GM23338 (cell line): Measurements from ENCODE around the gene MICAL2. TPM values are rescaled to one million over a fixed set of nuclear protein-coding genes. Genes with fewer than 3 reads are reported as not detected.
A peak's percentile ranks its signal among the peaks of the same experiment; 100 is the strongest.

Experiments
- ATAC-seq: fragments of 200-7000 bp; cut with Tn5 transposase; 3 replicates; pipeline ENCODE4 v1.9.1; 2020
- DNase-seq: peaks from one replicate; pipeline ENCODE4 v3.0.0-alpha.2; 2015; ENCODE audit warnings: low spot score
- H2AFZ ChIP-seq: fragments of 200-600 bp; sonication (generic); 2 replicates; pipeline ENCODE4 v1.8.0; 2016; ENCODE audit warnings: antibody characterized with exemption, mild to moderate bottlenecking, moderate library complexity
- H3F3A ChIP-seq: fragments of 200-600 bp; sonication (generic); replicated peaks from 2 replicates; pipeline ENCODE4 v1.8.0; 2017; ENCODE audit warnings: antibody characterized with exemption, mixed run types, low read depth
- H3K27ac ChIP-seq: fragments of 200-600 bp; sonication (generic); 2 replicates; pipeline ENCODE4 v1.6.1; 2016; ENCODE audit warnings: low read depth
- H3K27me3 ChIP-seq: fragments of 200-600 bp; sonication (generic); 2 replicates; pipeline ENCODE4 v1.8.0; 2016; ENCODE audit warnings: mild to moderate bottlenecking, mixed run types, moderate library complexity; ENCODE audit not compliant: insufficient read depth
- H3K36me3 ChIP-seq: fragments of 200-600 bp; sonication (generic); 2 replicates; pipeline ENCODE4 v1.8.0; 2016; ENCODE audit warnings: mild to moderate bottlenecking; ENCODE audit not compliant: insufficient read depth
- H3K4me1 ChIP-seq: fragments of 200-600 bp; sonication (generic); 2 replicates; pipeline ENCODE4 v1.8.0; 2016; ENCODE audit warnings: mild to moderate bottlenecking, moderate library complexity; ENCODE audit not compliant: insufficient read depth
- H3K4me2 ChIP-seq: fragments of 200-600 bp; sonication (generic); 2 replicates; pipeline ENCODE4 v1.7.1; 2017; ENCODE audit warnings: mixed run types
- H3K4me3 ChIP-seq: fragments of 200-600 bp; sonication (generic); 2 replicates; pipeline ENCODE4 v1.6.1; 2016; ENCODE audit warnings: mixed run types
- H3K79me2 ChIP-seq: fragments of 200-600 bp; sonication (generic); replicated peaks from 2 replicates; pipeline ENCODE4 v1.8.0; 2017; ENCODE audit warnings: mild to moderate bottlenecking; ENCODE audit not compliant: insufficient read depth
- H3K9me2 ChIP-seq: fragments of 200-600 bp; sonication (generic); 2 replicates; pipeline ENCODE4 v1.8.0; 2017; ENCODE audit not compliant: insufficient read depth
- H4K20me1 ChIP-seq: fragments of 200-600 bp; sonication (generic); replicated peaks from 2 replicates; pipeline ENCODE4 v1.8.0; 2017; ENCODE audit warnings: mild to moderate bottlenecking; ENCODE audit not compliant: insufficient read depth
- H3K27ac Mint-ChIP-seq: 2 replicates; pipeline ENCODE4 v1.8.0; 2020; ENCODE audit warnings: inconsistent platforms, mild to moderate bottlenecking, moderate library complexity, mixed read lengths
- H3K27me3 Mint-ChIP-seq: 3 replicates; pipeline ENCODE4 v1.8.0; 2022; ENCODE audit warnings: low read depth, mild to moderate bottlenecking, moderate library complexity, mixed read lengths, inconsistent platforms; ENCODE audit not compliant: insufficient read depth, poor library complexity
- H3K36me3 Mint-ChIP-seq: 3 replicates; pipeline ENCODE4 v1.8.0; 2021; ENCODE audit warnings: low read depth, mild to moderate bottlenecking, inconsistent platforms, moderate library complexity, mixed read lengths
- H3K4me1 Mint-ChIP-seq: 3 replicates; pipeline ENCODE4 v1.8.0; 2020; ENCODE audit warnings: mild to moderate bottlenecking, inconsistent platforms, mixed read lengths
- H3K4me3 Mint-ChIP-seq: 3 replicates; pipeline ENCODE4 v1.8.0; 2021; ENCODE audit warnings: moderate library complexity, mild to moderate bottlenecking, inconsistent platforms, mixed read lengths
- H3K9me3 Mint-ChIP-seq: 3 replicates; pipeline ENCODE4 v1.8.0; 2020; ENCODE audit warnings: moderate library complexity, mild to moderate bottlenecking, inconsistent platforms, mixed read lengths
- CREB1 ChIP-seq: fragments of 250-450 bp; sonication (Bioruptor Pico); IDR thresholded peaks from 2 replicates; pipeline ENCODE4 v1.5.0; 2020; ENCODE audit warnings: low read depth, mild to moderate bottlenecking, moderate library complexity
- CTCF ChIP-seq, 2 experiments: fragments of 200-600 bp in 1 of 2; sonication (generic) in 1 of 2; conservative IDR thresholded peaks; 2 replicates each; pipeline versions ENCODE4 v1.5.1 to v1.6.1; 2016 to 2017; ENCODE audit warnings: antibody characterized with exemption in 2 of 2, low read depth in 2 of 2, mild to moderate bottlenecking in 2 of 2, moderate library complexity in 1 of 2
- ETS1 ChIP-seq: IDR thresholded peaks from 2 replicates; pipeline ENCODE4 v1.6.1; 2016; ENCODE audit warnings: antibody characterized with exemption
- EZH2 ChIP-seq: fragments of 200-600 bp; sonication (generic); IDR thresholded peaks from one replicate; pipeline ENCODE4 v1.8.0; 2017; ENCODE audit warnings: antibody characterized with exemption, mild to moderate bottlenecking, low read depth; ENCODE audit not compliant: unreplicated experiment
- EZH2phosphoT487 ChIP-seq: fragments of 200-600 bp; sonication (generic); IDR thresholded peaks from one replicate; pipeline ENCODE4 v1.8.1; 2018; ENCODE audit warnings: antibody characterized with exemption; ENCODE audit not compliant: unreplicated experiment
- NANOG ChIP-seq: IDR thresholded peaks from 2 replicates; pipeline ENCODE4 v1.6.1; 2016; ENCODE audit warnings: antibody characterized with exemption, borderline replicate concordance
- POLR2AphosphoS5 ChIP-seq: IDR thresholded peaks from 2 replicates; pipeline ENCODE4 v1.6.1; 2016; ENCODE audit warnings: antibody characterized with exemption, low read depth
- REST ChIP-seq: IDR thresholded peaks from one replicate; pipeline ENCODE4 v1.6.1; 2018; ENCODE audit warnings: antibody characterized with exemption; ENCODE audit not compliant: unreplicated experiment
- STAT1 ChIP-seq: IDR thresholded peaks from one replicate; pipeline ENCODE4 v1.6.1; 2016; ENCODE audit warnings: antibody characterized with exemption; ENCODE audit not compliant: unreplicated experiment
- ZNF114 ChIP-seq: fragments of 250-450 bp; sonication (Bioruptor Pico); IDR thresholded peaks from 2 replicates; pipeline ENCODE4 v1.5.0; 2020; ENCODE audit warnings: mild to moderate bottlenecking, moderate library complexity
- ZNF331 ChIP-seq: fragments of 250-450 bp; sonication (Bioruptor Pico); IDR thresholded peaks from 2 replicates; pipeline ENCODE4 v1.5.0; 2020; ENCODE audit warnings: low read depth, mild to moderate bottlenecking, moderate library complexity
- ZNF462 ChIP-seq: fragments of 250-450 bp; sonication (Bioruptor Pico); IDR thresholded peaks from 2 replicates; pipeline ENCODE4 v1.5.0; 2020; ENCODE audit warnings: mild to moderate bottlenecking, moderate library complexity
- polyA plus RNA-seq: library from polyadenylated mRNA; unstranded; fragments of >200 nt; fragmentation: Nextera tagmentation; extraction: Ambion mirVana; gene quantifications from 2 replicates; pipeline ENCODE4 v1.2.1, GENCODE V29; 2016
- total RNA-seq: library from RNA; depleted of rRNA; stranded (reverse); fragments of >200 nt; shearing (Covaris generic); gene quantifications from 2 replicates; pipeline ENCODE4 v1.2.3, GENCODE V29; 2014

MICAL2 gene
- total and polyA plus RNA-seq, 2 experiments from 2014 or later, result 0.66 to 1.4 TPM

- H3K4me3 ChIP-seq, result no peak overlapping the region
- no peaks in the 10 kb centered on the region for H4K20me1 ChIP-seq
- peak overlapping the region; percentile 45; the same call in 1 of the 2 replicates for H2AFZ ChIP-seq
- H3K27ac Mint-ChIP-seq, result no peak overlapping the region
- no peaks in the 10 kb centered on the region for H3F3A ChIP-seq
- ATAC-seq (peak; percentile 18; the same call in 2 of the 3 replicates), DNase-seq (no peak)
- no peak overlapping the region for H3K4me3 Mint-ChIP-seq
- H3K79me2 ChIP-seq, result no peaks in the 10 kb centered on the region
- peaks cover 34% of the 10 kb centered on the region for H3K4me1 Mint-ChIP-seq
- H3K27me3 Mint-ChIP-seq, result peaks cover 11% of the 10 kb centered on the region
- no peaks in the 10 kb centered on the region for H3K9me3 Mint-ChIP-seq
- H3K9me2 ChIP-seq, result no peaks in the 10 kb centered on the region
- no peak for TF ChIP-seq EZH2
- TF ChIP-seq ZNF331 (CRISPR knock-in tag), result no peak
- no peak for TF ChIP-seq ZNF462 (CRISPR knock-in tag)
- no peak for TF ChIP-seq ETS1
- no peak for TF ChIP-seq CREB1 (CRISPR knock-in tag)
- TF ChIP-seq ZNF114 (CRISPR knock-in tag), result no peak
- no peak for TF ChIP-seq CTCF (conservative IDR thresholded peaks at IDR 0.05; ENCODE audit: low read depth in 2 of 2)
- TF ChIP-seq EZH2phosphoT487, result no peak
- no peak for TF ChIP-seq NANOG
- TF ChIP-seq REST, result no peak
- TF ChIP-seq POLR2AphosphoS5, result no peak
- TF ChIP-seq STAT1, result no peak
- peaks cover 13% of the 10 kb centered on the region; the same call in 1 of the 2 replicates for H3K4me1 ChIP-seq
- no peaks in the 10 kb centered on the region for H3K27me3 ChIP-seq
- no peaks in the 10 kb centered on the region for H3K36me3 ChIP-seq
- 0 out of 2 replicates have a peak overlapping the region, but pooled peaks have one; percentile 38 for H3K4me2 ChIP-seq
- H3K36me3 Mint-ChIP-seq, result no peaks in the 10 kb centered on the region
- H3K27ac ChIP-seq, result no peak overlapping the region
Measured at GRCh38 chr11:12094872-12095800, 15.3 kb upstream of the MICAL2 start.
